ENCODE data around the gene CLMN.

CLMN gene

DNA sequence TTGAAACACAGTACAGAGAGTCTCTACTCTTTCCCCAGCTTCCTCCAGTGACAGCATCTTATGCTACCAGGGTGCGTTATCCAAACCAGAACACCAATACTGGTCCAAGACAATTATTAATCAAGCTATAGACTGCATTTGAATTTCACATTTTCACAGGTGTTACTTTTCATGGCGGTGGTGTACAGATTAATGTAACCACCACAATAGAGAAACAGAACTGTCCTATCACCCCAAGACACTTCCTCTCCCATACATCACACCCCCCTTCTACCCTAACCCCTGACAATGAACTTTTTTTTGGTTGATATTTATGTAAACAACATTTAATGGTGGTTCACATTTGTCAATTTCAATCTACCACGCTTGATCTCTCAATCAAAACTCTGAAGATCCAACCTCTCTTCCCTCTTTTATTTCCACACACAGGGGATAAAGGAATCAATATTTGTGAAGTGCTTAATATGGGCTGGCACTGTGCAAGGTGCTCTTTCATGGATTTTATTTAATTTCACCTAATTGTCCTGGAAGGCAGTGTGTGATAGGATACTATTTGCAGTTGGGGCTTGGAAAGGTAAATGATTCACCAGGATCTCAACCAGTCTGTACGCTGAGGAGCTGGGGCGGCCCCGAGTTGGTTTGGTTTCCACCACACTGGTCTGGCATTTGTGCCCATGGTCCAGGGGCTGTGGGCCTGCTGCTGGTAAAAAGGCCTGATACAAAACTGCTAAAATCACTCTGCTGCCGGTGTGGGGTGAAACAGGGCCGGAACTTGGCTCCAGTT, 107.8 kb downstream of the CLMN start:
- TF ChIP-seq, protein P1, sequence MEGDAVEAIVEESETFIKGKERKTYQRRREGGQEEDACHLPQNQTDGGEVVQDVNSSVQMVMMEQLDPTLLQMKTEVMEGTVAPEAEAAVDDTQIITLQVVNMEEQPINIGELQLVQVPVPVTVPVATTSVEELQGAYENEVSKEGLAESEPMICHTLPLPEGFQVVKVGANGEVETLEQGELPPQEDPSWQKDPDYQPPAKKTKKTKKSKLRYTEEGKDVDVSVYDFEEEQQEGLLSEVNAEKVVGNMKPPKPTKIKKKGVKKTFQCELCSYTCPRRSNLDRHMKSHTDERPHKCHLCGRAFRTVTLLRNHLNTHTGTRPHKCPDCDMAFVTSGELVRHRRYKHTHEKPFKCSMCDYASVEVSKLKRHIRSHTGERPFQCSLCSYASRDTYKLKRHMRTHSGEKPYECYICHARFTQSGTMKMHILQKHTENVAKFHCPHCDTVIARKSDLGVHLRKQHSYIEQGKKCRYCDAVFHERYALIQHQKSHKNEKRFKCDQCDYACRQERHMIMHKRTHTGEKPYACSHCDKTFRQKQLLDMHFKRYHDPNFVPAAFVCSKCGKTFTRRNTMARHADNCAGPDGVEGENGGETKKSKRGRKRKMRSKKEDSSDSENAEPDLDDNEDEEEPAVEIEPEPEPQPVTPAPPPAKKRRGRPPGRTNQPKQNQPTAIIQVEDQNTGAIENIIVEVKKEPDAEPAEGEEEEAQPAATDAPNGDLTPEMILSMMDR (IDR thresholded peaks at IDR 0.05) = no peak

DNA sequence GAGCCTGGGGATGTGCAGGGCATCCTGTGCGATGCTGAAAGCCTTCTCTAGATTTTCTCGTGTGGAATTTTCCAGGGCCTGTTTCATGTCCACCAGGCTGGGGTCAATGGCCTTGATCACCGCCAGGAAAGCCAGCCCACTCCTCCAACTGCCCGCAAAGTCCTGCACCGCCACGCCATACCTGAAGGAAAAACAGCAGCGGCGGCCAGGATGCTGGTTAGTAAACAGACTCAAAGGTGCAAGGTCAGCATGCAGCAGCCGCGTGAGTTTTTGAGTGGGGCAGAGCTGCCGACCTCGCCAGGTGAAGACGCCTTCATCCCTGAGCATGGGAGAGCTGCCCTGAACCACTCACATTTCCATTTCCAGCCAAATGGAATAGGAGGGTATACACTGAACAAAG, 109.0 kb downstream of the CLMN start:
- TF ChIP-seq, protein P1 (IDR thresholded peaks at IDR 0.05) = no peak

DNA sequence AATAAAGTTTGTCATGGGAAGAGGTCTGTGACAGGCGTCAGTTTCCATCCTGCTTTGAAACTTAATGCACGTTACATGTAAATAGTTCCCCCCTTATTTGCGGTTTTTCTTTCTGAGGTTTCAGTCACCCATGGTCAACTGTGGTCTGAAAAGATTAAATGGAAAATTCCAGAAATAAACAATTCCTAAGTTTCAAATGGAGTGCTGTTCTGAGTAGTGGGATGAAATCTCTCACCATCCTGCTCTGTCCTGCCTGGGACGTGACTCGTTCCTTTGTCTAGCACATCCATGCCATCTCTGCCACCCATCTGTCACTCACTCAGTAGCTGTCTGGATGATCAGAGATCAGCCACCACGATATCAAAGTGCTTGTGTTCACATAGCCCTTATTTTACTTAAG, 111.1 kb downstream of the CLMN start:
- TF ChIP-seq, protein P1 (IDR thresholded peaks at IDR 0.05) = no peak

DNA sequence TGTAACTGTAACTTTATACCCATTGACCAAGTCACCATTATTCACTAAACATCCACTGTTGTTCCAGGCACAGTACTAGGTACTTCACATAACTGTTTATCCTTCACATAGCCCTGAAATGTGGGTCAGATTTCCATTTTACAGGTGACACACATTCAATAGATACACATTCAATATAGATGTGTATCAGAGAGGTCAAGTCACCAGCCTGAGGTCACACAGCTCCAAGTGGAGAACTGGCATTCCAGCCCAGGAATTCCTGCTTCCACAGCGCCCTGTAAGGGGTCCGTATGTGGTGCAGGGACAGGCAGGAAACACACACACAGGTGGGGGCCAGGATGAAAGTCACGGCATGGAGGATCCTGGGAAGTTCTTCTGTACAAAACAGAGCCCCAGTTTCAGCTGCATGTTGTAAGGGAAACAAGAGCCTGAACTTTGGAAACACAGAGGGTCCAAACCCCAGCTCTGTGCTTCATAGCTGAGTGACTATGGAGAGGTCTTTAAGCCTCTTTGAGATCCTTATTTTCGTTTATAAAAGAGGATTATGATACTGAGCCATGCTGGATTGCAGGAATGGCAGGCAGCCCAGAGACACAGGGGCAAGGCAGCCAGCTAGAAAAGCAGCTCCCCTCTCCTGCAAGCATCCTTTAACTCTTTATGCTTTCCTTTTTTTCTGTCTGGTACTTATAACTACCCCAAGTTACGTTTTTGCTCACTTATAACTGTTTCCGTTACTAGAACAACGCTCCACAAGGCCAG, 112.1 kb downstream of the CLMN start:
- TF ChIP-seq, protein P1 (IDR thresholded peaks at IDR 0.05) = no peak

DNA sequence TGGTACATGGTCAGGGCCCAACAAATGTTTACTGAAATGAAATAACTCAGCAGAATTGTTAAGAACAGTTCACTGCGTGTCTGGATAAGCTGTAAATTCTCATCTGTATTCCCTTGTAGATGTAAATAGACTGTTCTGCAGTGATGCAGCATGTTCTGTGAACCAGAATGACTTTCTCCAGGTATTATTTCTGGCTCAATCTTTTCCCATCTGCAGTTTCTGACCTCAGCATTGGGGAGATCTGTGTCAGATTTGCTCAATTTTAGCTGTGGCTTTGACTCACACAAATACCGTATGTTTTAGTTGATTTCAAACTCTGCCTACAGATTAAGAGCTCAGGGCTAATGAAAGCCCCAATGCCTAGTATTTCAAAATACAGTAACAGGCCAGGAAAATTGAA, 113.2 kb downstream of the CLMN start:
- TF ChIP-seq, protein P1 (IDR thresholded peaks at IDR 0.05) = no peak

DNA sequence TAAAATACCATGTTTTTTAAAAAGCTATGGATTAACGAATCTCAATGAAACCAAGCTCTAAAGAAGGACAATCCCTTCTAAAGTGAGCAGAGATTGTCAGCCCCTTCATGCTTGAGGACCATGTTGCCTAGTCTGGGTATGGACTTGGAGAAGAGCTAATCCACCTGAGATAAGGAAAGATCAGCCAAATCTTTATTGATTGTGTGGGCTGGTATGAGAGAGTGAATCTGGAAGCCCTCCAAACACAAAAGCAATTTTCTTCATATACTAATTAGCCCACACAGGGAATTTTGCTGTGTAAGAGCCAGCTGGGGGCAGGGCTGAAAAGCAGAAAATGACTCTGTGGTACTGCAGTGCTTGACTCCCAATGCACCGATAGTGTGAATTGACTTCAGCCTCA, 115.0 kb downstream of the CLMN start:
- TF ChIP-seq, protein P1 (IDR thresholded peaks at IDR 0.05) = no peak

DNA sequence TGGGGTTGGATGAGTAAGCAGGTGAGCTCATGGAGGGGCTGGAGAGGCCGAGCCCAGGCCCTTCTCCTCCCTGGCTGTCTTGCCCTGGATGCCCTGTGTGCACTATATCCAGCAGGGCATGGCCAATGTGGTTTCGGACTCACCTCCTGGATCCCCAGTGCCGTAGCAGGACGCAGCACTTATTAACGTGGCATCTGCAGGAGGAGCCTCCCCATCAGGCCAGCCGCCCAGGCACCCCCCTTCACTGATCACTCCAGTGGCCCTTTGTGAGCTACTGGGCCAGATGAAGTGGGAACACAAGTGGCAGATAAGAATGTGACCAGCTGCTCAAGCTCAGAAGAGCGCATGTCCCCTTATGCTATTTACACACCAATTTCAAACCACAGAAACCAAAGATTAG, 119.3 kb downstream of the CLMN start:
- TF ChIP-seq, protein P1 (IDR thresholded peaks at IDR 0.05) = no peak
